GM18520 (cell line): Measurements from ENCODE around the gene HAUS3.
A peak's percentile ranks its signal among the peaks of the same experiment; 100 is the strongest.

ENCODE experiments used
- ATAC-seq: cut with Tn5 transposase; IDR thresholded peaks from one replicate; pipeline ENCODE4 v1.9.1; 2021; ENCODE audit not compliant: unreplicated experiment

The HAUS3 gene, protein sequence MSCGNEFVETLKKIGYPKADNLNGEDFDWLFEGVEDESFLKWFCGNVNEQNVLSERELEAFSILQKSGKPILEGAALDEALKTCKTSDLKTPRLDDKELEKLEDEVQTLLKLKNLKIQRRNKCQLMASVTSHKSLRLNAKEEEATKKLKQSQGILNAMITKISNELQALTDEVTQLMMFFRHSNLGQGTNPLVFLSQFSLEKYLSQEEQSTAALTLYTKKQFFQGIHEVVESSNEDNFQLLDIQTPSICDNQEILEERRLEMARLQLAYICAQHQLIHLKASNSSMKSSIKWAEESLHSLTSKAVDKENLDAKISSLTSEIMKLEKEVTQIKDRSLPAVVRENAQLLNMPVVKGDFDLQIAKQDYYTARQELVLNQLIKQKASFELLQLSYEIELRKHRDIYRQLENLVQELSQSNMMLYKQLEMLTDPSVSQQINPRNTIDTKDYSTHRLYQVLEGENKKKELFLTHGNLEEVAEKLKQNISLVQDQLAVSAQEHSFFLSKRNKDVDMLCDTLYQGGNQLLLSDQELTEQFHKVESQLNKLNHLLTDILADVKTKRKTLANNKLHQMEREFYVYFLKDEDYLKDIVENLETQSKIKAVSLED

DNA sequence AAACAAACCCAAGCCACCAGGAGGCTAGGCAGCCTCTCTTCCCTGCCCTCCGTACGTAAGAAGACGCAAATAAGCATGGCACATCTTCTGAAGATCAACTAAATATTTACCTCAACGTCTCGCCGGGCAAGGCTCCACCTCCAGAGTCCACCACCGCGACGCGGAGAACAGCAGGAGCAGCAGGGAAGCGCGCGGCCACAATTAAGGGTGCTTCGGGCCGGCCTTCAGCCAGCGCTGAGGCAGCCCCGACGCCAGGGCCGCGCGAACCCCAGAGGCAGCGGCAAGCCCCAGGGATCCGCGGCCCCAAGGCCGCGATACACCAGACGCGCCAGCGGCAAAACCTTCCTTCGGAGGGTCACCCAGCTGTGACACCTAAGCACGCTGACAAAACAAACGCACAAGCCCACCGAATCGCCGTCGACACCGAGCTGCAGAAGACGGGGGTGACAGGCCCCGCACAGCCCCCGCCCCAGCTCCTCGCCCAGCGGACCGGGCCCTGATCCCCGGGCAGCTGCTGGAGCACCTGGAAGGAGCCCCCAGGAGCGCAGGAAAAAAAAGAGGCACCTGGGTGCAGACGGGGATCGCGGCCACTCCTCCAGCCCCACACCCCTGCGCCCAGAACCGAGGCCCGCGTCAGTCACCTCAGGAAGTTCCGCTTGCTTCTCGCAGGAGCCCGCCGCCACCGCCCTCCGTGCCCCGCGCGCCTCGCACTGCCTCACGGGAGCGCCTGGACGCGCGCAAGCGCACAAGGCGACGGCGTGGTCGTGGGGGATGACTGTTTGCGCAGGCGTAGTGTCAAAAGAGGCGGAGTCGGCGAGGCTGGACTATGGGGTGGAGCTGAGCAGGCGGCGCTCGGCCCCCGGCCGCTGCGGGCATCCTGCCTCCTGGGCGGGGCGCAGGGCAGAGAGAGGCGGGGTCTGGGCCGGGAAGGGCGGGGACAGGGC lies at the start of gene HAUS3, which contains the start of gene POLN:
HAUS3 (minus strand) TSS at position 712 of the 944 bp plus-strand sequence. CDS start 1,175 bp downstream, outside the sequence.
POLN (minus strand) TSS at position 712 of the 944 bp plus-strand sequence. CDS start 12,890 bp downstream, outside the sequence.
- ATAC-seq: peak; percentile 84

DNA sequence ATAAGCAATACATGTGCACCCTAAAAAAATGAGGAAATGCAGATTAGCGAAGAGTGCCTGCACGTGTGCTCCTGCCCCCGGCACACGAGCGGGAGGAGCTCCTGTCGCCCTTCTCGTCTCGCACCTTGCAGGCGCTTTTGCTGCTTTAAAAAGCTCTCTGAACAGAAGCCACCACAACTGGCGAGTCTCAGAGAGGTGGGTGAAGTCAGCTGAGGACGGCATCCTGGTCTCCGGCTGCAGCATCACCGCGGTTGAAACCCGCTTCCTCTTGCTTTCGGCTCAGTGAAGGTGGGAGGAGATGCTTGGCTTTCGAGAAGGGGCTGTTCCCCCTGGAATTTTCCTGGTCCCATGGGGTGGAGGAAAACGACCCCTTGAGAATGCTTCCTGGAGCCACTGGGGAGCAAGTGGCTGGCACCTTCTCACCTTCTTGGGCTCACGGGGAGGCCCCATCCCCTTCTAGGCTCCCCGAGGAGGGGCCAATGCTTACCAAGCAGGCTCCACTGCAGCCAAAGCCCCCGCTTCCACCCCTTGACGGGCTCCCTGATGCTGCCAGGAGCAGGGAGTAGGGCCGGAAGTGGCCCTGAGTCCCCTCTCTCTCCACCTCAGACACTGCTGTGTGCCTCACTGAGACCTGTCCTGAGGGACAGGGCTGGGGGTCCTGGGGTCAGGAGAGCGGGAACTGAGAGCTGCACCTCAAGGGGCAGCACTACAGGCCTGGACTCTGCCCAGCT lies 49.2 kb upstream of the HAUS3 start:
- ATAC-seq: no peak

DNA sequence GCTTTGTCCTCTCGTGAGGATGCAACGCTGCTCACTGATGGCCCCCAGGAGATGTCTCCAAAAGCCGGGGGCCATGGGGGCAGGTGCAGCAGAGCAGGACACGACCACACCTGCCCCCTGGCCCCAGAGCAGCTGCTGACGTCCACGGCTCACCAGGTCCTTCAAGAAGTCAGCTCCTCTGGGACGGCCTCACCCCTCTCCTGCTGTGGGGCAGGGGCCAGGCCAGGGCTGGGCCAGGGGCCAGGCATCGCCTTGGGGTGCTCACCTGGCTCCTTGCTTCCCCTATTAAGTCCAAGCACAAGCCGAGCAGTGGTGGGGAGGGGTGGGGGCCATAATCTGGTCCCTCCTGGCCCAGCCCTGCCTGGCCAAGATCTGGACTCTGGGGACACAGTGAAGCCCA lies 48.6 kb upstream of the HAUS3 start:
- ATAC-seq: no peak

DNA sequence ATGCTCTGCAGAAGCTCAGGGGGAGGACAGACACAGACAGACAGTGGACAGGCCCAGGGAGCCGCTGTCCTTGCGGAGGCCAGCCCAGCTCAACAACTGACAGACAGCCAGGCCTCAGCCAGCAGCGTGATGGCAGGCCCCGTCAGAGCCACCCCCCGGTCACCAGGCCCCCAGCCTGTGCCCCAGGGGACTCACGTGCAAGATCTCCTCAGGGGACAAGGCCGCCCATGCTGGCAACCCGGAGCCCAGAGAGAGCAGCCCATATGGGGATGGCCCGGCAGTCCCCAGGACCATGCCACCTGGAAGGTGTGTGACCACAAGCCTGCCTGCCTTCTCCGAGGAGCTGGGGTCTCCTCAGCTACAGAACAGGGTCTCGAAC lies 48.0 kb upstream of the HAUS3 start:
- no peak for ATAC-seq

DNA sequence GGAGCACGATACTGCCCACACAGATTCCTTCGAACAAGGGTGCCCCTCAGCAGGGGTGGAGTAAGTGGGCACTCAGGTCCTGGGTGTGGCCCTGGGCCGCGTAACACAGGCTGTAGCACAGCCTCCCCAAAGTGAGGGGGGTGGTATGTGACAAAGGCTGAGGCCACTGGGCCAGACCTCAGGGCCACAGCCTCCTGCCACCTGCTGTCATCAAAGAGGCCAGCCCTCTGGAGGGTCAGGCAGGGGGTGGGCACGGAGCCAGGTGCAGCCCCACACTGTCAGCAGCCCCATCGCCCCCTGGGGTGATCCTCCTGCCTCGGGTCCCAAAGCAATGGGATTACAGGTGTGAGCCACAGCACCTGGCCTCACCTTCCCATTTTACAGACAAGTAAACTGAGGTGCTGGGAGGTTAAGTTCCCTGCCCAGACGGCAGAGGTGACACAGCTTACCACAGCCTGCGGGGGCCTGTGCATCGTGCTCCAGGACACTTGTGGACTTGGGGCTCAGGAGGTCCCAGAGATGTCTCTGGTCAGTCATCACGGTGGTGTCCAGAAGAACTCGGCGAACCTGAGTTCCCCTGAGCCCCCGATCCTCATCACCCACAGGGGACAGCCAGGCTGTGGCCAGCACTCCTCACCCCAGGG lies 47.5 kb upstream of the HAUS3 start:
- no peak for ATAC-seq

DNA sequence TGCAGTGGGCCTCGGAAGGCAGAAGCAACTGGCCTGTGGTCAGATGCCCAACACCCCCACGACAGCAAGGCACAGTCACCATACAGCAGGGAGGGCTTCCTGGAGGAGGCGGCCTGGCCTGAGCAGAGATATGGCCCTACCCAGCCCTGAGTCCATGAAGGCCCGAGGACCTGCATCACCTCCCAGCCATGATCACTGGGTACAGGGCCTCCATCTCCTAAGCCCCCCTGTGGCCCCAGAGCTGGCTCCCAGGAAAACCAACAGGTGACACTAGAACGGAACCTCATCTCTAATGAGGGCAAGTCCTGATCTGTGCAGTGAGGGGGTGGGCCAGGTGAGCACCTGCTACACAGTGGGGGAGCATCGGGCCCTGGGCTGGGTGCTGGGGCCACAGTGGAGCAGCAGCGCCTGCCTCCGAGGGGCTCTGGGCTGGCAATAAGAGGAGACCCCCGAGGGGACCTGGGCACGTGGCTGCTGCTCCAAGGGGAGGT lies 46.2 kb upstream of the HAUS3 start:
- ATAC-seq: no peak

DNA sequence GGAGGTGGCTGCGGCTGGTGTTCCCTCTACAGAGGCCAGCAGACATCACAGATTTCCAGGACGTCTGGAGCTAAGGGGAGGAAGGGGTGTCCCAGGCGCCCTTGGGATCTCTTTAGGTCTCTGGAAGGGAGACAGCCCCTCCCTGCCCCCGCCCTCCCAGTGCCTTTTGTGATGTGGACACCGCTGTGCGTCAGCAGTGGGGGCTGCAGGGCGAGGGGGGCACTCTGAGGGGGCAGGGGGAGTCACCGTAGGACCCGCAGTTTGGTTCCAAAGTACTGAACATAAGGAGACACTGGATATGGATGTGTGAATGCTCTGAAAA lies 45.6 kb upstream of the HAUS3 start:
- no peak for ATAC-seq

DNA sequence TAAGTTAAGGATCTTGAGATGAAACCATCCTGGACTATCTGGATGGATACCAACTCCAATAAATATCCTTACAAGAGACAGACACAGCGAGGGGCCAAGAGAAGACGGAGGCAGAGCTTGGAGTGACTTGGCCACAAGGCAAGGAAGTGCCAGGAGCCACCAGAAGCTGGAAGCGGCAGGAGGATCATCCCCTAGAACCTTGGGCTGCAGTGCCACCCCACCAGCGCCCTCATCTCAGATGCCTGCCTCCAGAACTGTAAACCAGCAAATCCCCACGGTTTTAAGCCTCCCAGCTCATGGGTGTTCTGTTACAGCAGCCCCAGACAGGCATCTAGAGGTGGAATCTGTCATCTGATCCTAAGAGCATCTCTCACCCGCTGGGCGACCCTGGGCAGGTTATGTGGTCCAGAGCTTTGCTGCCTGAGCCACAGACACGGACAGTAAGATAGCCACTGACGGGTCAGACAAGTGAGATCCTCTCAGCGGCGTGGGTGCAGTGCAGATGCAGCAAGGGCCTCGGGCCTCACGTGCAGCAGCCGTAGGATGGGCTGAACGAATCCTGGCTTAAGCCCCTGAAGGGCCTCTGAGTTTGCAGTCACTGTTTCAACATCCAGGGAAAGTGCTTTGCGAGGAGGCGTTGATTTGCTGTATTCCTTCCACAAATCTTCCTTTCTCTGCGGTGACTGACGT lies 45.1 kb upstream of the HAUS3 start:
- ATAC-seq: no peak

DNA sequence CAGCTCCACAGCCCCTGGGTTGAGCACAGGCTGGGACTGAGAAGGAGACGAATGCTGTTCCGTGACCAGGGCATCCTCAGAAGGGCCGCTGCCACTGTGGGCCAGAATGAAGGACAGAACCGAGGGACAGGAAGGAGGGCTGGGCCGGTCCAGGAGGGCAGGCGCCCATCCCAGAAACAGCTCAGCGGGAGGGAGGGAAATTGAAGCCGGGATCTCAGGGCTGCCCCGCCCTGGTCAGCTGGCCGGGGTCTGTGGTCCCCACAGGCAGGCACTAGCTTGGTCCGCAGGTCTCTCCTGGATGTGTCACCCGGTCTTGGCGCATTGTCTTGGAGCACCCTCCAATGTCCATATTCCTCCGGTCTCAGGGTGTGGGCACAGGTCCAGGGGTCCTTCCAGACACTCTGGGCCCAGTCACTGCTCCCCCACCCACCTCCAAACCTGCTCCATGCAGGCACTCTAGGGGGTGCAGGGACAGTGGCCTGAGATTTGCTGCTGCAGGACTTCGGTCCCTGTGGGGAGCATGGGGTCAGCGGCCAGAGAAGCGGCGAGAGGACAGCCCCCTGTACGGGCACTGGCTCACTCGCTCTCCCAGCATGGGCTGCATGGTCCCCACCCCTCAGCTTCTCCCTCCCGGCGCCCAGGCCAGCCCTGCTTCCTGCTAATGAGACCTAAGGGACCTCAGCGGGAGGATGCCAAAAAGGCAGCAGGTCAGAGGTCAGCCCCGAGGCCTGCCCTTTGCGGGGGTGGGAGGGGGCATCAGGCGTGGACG lies 43.9 kb upstream of the HAUS3 start:
- no peak for ATAC-seq

DNA sequence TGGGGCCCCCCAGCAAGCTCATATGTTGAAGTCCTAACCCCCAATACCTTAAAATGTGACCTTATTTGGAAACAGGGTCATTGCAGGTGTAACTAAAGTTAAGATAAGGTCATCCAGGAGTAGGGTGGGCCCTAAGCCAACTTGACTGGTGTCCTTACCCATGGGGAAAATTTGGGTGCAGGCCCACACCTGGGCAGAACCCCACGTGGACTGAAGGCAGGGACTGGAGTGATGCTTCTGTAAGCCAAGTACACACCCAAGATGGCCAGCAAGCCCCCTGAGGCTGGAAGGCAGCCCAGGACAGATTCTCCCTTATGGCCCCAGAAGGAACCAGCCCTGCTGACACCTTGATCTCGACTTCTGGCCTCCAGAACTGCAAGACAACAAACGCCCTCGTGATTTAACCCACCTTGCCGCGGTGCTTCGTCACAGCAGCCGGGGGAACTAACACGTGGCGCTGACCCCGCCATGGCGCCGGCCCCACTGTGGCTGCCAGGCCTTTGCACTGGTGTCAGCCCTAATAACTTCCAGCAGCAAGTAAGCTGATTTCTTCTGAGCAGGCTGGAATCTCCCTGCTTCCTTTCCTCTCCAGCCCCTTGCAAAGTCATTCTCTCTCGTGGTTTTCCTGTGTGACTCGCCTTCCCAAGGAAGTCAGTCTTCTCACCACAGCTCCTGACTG lies 43.2 kb upstream of the HAUS3 start:
- ATAC-seq: no peak

DNA sequence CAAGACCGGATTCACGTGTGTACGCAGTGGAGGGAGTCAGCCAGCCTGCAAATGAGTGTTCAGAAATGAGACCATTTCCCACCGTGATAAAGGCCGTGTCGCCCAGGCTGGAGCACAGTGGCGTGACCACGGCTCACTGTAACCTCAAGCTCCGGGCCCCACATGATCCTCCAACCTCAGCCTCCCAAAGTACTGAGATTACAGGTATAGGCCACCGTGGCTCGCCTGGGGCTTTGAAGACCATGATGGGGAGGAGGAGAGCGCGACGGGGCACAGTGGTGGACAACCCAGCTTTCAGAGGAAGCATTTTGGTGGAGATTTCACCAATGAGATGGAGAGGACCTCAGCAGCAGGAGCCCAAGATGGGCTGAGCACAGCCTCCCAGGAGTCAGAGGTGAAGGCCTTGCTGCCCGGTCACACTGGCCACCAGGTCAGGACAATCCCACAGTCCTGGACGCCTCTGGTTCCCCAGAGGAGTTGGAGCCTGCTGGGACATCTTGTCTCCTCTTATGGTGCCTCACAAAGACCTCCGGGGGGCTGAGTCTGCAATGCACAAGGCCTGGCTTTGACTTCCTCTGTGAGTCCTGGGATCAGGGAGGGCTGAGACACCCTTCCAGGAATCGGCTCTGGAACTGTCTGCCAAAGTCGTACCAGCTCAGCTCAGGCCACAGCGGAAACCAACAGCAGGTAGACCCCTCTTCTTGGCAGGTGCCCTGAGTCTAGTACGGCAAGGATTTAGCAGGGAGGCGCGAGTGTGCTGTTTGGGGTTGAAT lies 42.4 kb upstream of the HAUS3 start:
- no peak for ATAC-seq

DNA sequence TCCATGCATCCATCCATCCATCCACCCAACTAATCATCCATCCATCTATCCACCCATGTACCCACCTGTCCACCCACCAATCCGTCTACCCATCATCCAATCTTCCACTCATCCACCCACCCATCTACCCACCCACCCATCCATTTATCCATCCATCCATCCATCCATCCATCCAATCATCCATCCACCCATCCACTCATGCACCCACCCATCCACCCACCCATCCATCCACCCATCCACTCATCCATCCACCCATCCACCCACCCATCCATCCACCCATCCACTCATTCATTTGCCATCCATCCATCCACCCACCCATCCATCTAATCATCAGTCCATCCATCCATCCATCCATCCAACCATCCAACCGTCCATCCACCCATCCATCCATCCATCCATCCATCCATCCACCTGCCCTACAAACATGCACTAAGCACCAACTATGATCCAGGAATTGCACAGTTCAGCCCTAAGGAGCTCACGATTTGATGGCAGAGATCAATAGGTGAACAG lies 41.3 kb upstream of the HAUS3 start:
- ATAC-seq: no peak

DNA sequence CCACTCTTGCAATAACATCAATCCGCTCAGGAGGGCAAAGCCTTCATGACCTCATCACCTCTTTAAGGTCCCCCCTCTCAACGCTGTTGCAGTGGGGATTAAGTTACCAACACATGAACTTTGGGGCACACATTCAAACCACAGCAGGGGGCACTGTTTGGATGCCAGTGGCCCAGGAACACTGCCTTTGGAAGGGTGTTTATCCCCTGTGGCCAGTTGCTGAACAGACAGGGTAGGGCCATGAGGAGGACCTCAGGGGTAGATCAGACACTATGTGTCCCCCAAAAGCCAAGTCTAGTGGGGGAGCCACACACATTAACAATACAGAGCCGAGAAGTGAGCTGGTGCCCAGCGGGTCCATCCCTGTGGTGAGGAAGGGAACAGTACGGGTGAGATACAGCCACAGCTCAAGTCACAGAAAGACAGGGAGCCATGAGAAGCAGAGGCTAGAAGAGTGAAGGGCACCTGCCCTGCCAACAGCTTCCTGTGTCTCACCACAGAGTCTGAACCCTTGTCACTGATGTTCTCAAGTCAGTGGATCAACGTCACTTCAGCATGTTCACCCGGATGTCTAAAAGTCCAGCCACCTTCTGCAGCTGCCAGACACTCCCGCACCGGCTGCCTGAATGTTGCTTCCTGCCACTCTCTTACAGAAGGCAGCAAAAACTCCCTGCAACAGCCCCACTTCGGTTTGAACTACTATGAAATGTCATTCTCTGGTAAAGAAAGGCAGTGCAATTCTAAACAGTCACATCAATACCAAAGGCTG lies 39.8 kb upstream of the HAUS3 start:
- peak; percentile 65 for ATAC-seq

DNA sequence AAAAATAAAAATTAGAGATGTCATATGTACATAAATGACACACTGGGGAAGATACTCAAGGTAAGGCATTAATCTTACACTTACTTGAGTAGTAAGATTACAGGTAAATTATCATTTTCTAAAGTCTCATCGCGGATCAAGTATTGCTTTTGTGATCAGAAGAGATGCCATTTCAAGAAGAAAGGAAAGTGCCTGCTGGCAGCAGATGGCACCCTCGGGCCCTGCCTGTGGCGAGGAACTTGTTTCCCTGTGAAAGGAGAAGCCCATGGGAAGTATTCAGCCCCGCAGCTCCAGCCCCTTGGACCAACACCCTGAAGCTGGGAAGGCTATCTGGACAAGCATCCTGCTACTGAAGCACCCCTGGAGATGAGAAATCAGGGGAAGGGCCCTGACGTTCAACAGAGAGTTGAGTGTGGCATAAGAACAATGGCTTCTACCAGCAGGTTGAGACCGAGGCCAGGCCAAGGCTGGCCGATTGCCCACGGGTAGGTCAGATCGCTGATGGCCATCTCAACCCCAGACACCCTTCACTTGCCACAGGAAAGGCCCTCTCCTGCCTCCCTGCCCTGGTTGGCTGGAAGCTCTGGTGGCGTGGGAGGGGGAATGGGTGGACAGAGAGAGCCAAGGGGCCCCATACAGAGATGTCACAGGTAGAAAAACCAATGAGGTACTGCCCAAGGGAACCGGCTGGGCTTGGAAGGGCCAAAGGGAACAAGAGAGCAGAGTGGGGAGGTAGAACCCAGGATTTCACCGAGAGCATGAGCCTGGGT lies 38.8 kb upstream of the HAUS3 start:
- no peak for ATAC-seq

DNA sequence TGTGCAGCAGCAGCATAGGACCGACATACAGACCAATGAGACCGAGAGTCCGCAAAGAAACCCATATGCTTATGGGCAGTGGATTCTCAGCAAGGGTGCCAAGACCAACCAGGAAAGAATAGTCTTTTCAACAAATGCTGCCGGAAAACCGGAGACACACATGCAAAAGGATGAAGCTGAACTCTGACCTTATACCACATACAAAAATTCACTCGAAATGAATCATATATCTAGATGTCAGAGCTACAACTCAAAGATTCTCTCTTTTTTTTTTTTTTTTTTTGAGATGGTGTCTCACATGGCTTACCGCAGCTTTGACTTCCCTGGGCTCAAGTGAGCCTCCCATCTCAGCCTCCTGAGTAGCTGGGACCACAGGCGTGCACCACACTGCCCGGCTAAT lies 36.0 kb upstream of the HAUS3 start:
- ATAC-seq: no peak
